Activated T-helper 1 cell treated with anti-CD3 and anti-CD28 coated beads, Interleukin-2, amount 50 U/mL, for 16 hours (primary cell): ENCODE results near the gene NCKAP5.

Source experiments
- DNase-seq, 2 donors: peaks; one replicate each; pipeline ENCODE4 v3.0.0-alpha.2; 2020; ENCODE audit warnings: low read depth in 1 of 2, low spot score in 1 of 2

NCKAP5 gene

GRCh38 chr2:132969371-132969985 is 598.8 kb downstream of the NCKAP5 start:
- DNase-seq, result no peak

DNA sequence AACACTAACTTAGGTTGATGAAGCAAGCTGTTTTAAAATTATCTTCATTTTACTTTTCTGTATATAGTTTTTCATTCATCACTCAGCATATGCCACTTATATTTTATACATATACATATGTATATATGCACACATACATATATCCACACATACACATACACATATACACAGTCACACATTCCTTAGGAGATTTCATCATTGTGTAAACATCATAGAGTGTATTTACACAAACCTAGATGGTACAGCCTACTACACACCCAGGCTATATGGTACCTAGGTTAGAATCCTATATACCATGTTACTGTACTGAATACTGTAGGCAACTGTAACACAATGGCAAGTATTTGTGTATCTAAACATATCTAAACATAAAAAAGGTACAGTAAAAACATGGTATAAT is 602.8 kb downstream of the NCKAP5 start:
- no peak for DNase-seq

GRCh38 chr2:132963161-132963560 is 605.1 kb downstream of the NCKAP5 start:
- no peak for DNase-seq

DNA sequence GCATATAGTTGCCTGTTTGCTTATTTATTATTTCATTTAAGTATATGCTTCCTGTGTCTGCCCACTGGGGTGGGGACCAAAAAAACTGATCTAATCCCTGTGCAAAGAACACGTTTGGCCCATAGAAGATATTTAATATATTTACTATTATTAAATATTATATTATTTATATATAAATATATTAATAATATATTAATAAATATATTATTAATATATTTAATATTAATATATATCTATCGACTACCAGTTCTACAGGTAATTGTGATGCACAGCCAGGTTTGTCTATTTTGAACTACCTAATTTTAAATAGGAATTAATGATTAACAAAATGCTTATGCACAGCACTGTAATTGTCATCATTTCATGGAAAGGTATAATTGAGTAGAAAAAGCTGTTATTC is 609.4 kb downstream of the NCKAP5 start:
- no peak for DNase-seq

DNA sequence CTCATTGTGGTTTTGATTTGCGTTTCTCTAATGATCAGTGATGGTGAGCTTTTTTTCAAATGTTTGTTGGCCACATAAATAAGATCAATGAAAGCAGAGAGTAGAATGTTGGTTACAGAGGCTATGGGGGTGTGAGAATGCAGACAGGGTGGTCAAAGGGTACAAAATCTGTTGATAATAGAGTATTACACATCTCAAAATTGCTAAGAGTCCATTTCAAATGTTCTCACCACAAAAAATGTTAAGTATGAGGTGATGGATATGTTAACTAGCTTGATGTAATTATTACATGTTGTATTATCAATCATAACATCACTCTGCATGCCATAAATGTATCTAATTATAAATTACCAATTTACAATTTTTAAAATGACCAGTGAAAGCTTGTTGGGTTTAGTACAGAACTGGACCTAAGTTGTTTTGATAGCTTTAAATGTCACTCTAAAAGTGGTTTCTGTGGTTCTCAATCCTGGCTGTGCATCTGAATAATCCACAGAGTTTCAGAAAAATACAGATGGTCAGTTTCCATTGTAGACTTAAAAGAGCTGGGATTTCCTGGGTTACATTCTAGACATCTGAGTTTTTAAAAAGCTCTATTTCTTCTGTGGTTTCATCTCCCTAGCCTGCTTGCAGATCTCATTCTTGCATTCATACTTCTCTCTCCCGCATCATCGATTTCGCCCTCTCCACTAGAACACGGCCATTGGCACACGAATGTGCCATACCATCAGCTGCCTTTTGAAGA is 612.2 kb downstream of the NCKAP5 start:
- DNase-seq, result no peak

- no peak for DNase-seq
These were observed 614.5 kb downstream of the NCKAP5 start for GRCh38 chr2:132953771-132954170.

- no peak for DNase-seq
These were observed 617.1 kb downstream of the NCKAP5 start for GRCh38 chr2:132951008-132951714.

- no peak for DNase-seq
These were observed 619.2 kb downstream of the NCKAP5 start for GRCh38 chr2:132949108-132949507.

- DNase-seq, result no peak
These were observed 620.1 kb downstream of the NCKAP5 start for GRCh38 chr2:132948211-132948610.

- DNase-seq, result no peak
These were observed 624.4 kb downstream of the NCKAP5 start for GRCh38 chr2:132943829-132944228.

GRCh38 chr2:132941296-132942020 is 626.8 kb downstream of the NCKAP5 start:
- no peak for DNase-seq

DNA sequence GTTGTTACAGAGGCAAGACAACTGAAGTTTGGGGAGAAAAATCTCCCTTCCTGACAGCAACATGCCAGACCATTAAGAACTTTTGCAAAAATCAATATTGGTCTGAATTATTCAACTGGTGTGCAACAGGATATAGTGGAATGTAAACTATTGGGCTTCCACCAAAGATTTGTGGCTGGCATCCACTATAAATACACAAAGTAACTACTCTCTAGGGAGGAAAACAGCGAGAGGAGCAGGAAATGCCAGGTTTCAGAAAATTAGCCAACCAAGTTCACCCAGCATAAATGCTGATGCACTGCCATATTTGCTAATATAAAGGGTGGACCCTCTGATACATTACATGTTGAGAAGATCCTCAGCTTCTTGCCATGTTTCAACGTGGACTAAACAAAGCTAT is 630.6 kb downstream of the NCKAP5 start:
- DNase-seq, result no peak

DNA sequence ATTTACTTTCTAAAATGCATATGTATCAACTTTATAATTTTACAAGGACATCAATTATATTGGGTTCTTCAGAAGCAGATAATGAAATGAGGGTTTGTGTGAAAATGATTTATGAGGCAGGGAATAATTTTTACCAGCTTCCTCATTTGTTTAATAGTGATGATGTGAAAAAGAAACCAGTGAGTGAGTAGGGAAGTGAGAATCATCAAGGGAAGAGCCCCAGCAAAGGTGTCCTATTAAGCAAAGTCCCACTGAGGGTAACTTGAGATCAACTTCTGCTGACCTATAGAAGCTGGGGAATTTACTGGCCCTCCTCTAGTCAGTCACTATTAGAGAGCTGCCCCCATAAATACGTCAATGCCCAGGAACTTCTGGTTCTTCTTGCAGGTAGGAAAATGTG is 631.5 kb downstream of the NCKAP5 start:
- DNase-seq, result no peak

DNA sequence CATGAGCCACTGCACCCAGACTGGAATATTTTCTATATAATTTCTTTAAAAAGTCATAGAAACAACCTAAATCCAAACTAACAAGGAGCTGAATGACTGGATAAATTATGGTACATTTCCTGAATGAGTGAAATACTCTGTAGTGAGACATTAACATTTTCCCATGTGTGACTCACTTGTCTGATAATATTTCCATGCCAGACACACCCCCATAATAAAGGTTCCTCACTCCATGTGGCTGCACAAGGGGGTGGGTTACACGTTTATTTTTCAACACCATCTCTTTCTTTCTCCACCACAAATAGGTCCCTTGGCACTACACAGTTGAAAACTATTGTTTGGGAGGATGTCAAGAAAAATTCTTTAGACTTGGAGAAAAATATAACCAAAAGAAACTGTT is 632.0 kb downstream of the NCKAP5 start:
- DNase-seq, result no peak

DNA sequence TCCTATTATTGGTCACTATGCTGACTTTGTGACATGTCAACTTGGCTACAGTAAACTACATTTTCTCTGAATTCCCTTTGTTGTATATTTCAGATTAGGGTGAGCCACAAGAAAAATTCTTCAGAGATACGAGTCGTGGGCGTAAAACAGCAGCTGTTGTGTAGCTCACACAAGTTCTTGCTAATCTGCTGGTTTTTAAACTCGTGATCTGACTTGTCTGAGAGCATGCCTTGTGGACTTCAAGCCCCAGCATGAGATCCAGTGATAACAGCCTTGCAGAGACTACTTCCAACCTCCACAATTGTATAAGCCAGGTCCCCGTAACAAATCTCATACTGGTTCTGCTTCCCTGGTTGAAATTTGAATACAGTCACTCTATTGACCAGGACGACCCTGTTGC is 638.5 kb downstream of the NCKAP5 start:
- no peak for DNase-seq

DNA sequence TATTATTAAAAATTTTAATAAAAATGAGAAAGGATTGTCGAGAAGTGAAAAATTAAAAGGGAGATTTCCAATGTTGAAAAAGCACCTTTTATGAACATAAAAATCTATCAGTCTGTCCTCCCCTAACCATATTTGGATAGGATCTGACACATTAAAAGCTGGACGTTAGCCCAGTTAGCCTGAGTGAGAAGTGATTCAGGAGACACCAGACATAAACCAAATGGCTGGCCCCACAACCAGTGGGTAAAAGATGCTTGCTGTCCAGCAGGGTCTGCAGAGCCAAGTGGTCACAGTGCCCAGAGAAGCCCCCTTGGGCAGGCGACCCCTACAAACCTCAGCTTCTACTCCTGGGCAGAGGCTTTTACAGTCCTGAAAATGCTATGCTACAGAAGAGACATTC is 644.5 kb downstream of the NCKAP5 start:
- no peak for DNase-seq

DNA sequence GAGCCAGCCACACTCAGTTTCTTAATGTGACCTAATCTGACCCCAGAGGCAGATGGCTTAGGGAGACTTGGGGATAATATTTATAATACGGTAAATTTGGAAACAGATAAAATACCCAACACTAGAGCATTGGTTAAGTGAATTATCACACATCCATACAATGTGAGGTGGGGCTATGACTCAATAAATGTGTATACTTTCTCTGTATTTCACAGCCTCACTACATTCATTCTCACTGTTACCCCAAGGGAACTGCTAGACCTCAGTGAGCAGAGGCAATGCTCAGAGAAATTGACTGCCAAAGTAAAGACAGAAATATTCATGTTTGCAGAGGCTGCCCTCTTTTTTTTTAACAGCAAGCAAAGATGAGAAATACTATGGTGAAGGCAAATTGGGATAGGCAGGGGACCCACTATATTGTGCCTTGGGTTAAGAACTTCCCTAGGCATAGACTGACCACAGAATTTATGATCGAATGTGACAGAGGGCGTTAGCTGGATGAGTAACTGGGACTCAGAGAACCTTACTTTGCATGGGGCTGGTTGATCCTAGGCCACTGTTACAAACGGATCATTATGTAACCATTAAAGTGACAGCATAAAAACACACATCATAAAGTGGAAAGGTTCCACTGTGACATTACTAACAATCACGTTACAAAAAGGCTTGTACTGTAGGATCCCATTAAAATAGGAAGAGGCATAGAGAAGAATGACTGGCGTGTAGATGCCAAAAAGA is 652.3 kb downstream of the NCKAP5 start:
- no peak for DNase-seq

- DNase-seq, result no peak
These were observed 656.2 kb downstream of the NCKAP5 start for GRCh38 chr2:132911726-132912724.

DNA sequence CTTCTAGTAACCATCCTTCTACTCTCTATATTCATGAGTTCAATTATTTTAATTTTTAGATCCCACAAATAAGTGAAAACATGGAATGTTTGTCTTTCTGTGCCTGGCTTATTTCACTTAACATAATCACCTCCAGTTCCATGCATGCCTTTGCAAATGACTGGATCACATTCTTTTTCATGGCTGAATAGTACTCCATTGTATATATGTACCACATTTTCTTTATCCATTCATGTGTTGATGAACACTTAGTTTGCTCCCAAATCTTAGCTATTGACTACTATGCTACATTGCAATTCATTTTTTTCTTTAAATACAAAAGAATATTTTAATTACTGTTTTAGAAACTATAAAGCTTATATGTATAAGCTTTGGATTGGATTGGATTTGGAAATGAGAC is 657.8 kb downstream of the NCKAP5 start:
- no peak for DNase-seq

- no peak for DNase-seq
These were observed 658.8 kb downstream of the NCKAP5 start for GRCh38 chr2:132909427-132909826.
